ENCODE data around the gene PGBD5.

Gene PGBD5

GRCh38 chr1:230345139-230345885 is 80.8 kb downstream of the PGBD5 start:
- no peak for DNase-seq

- no peak for DNase-seq
Observed at GRCh38 chr1:230342699-230343098, 83.4 kb downstream of the PGBD5 start.

- no peak for DNase-seq
Observed at GRCh38 chr1:230342019-230342418, 84.1 kb downstream of the PGBD5 start.

- no peak for DNase-seq
Observed at GRCh38 chr1:230341162-230341546, 85.0 kb downstream of the PGBD5 start.

- DNase-seq, result no peak
Observed at GRCh38 chr1:230340526-230341161, 85.5 kb downstream of the PGBD5 start.

- no peak for DNase-seq
Observed at GRCh38 chr1:230339033-230339432, 87.1 kb downstream of the PGBD5 start.

GRCh38 chr1:230337266-230337665 is 88.9 kb downstream of the PGBD5 start:
- DNase-seq, result no peak

GRCh38 chr1:230335861-230336522 is 90.1 kb downstream of the PGBD5 start:
- no peak for DNase-seq

GRCh38 chr1:230334447-230334837 is 91.7 kb downstream of the PGBD5 start:
- no peak for DNase-seq

- DNase-seq, result no peak
Observed at GRCh38 chr1:230333590-230334446, 92.3 kb downstream of the PGBD5 start.

- DNase-seq, result no peak
Observed at GRCh38 chr1:230332575-230333066, 93.5 kb downstream of the PGBD5 start.

- DNase-seq, result no peak
Observed at GRCh38 chr1:230332061-230332460, 94.1 kb downstream of the PGBD5 start.

GRCh38 chr1:230330157-230330556 is 96.0 kb downstream of the PGBD5 start:
- no peak for DNase-seq

- no peak for DNase-seq
Observed at GRCh38 chr1:230328342-230329015, 97.7 kb downstream of the PGBD5 start.

- no peak for DNase-seq
Observed at GRCh38 chr1:230327892-230328284, 98.2 kb downstream of the PGBD5 start.

- DNase-seq, result no peak
Observed at GRCh38 chr1:230326971-230327891, 98.9 kb downstream of the PGBD5 start.

GRCh38 chr1:230323686-230324085 is 102.4 kb downstream of the PGBD5 start:
- DNase-seq, result no peak

- DNase-seq, result no peak
Observed at GRCh38 chr1:230322967-230323547, 103.1 kb downstream of the PGBD5 start.

- no peak for DNase-seq
Observed at GRCh38 chr1:230322421-230322756, 103.7 kb downstream of the PGBD5 start.

GRCh38 chr1:230321741-230322420 is 104.3 kb downstream of the PGBD5 start:
- DNase-seq, result no peak

Measured in NCI-H1694 (cell line).